GM10847 (cell line): Measurements from ENCODE around the gene PCMT1.

Experiments used
- POLR2A ChIP-seq: IDR thresholded peaks from 2 replicates; pipeline ENCODE4 v1.6.1; 2011; ENCODE audit not compliant: insufficient read length; ENCODE audit errors: extremely low read depth

PCMT1 gene

DNA sequence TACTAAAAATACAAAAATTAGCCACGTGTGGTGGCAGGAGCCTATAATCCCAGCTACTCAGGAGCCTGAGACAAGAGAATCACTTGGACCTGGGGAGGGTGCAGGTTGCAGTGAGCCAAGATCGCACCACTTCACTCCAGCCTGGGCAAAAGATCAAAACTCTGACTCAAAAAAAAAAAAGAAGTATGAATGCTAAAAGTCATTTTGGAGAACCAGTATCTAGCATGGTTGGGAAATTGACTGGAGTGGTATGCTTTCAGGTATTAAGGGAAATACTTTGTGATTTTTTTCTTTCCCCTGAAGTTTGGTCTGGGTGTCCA is 30.1 kb downstream of the PCMT1 start:
- TF ChIP-seq POLR2A = no peak

DNA sequence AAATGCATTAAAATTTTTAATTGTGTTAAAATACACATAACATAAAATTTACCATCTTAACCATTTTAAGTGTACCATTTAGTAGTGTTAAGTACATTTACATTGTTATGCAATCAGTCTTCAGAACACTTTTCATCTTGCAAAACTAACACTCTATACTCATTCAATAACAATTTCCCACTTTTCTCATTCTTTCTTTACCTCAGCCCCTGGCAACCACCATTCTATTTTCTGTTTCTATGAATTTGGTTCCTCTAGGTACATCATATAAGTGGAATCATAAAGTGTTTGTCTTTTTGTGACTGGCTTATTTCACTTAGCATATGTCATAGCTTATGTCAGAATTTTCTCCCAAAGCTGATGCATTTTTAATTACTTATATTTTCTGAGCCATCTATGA is 32.2 kb downstream of the PCMT1 start:
- no peak for TF ChIP-seq POLR2A

DNA sequence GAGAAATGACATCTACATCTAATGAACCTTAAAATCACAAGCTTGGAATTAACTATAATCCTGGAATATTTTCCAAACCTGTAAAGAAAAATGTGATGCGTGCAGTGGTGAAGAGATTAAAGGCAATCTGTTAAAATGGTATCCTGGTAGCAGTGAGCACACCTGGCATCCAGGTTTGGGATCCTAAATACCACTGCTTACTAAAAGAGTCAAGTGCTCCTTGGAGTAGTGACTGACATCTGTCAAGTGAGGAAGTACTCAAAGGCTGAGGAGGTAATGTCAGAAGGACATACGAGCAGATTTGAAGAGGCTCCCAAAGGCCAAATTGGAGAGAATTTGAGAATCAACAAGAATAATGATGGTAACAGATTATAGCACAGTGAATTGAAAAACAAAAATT is 32.8 kb downstream of the PCMT1 start:
- TF ChIP-seq POLR2A = no peak

DNA sequence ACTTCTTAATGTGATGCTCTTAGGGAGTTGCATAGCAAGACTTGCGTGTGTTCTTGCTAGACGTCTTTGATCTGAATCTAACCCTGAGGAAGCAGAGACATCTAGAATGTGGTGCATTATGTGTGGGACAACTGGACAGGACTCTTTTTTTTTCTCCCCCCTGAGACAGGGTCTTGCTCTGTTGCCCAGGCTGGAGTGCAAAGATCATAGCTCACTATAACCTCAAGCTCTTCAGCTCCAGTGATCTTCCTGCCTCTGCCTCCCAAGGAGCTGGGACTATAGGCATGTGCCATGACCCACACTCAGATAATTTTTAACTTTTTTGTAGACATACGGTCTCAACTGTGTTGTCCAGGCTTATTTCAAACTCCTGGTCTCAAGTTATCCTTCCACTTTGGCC is 34.0 kb downstream of the PCMT1 start:
- no peak for TF ChIP-seq POLR2A

DNA sequence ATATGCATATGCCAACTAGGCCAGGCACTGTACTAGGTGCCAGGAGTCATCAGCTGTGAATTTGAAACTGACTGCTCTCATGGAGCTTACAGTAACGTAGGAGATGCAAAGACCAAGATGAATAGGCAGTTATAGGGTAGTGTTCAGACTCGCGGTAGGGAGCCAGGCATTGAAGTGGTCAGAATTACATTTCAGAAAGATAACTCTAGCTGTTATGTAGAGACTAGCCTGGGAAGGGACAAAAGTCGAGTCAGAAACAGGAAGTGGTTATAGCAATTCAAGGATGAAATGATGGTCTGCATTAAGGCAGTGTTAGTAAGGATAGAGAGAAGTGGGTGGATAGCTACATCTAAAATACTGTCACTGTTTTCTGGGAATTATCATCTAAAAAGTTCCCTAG is 56.6 kb downstream of the PCMT1 start:
- TF ChIP-seq POLR2A = no peak

DNA sequence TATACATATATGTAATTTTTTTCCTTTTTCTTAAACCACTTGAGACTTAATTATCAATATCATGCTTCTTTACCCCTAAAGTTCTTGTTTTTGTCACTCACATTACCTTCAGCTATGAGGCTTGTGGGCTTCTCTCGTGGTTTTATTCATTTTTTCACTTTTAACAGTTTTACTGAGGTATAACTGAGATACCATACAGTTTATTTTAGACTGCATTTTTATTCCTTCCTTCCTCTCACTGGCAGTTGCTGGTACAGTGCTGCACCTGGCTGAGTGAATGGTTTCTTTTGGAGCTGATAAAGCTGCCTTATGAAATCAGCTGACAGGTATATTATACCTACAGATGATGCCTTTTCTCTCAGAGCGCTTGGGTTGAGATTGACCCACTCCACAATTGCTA is 60.3 kb downstream of the PCMT1 start:
- TF ChIP-seq POLR2A = no peak

DNA sequence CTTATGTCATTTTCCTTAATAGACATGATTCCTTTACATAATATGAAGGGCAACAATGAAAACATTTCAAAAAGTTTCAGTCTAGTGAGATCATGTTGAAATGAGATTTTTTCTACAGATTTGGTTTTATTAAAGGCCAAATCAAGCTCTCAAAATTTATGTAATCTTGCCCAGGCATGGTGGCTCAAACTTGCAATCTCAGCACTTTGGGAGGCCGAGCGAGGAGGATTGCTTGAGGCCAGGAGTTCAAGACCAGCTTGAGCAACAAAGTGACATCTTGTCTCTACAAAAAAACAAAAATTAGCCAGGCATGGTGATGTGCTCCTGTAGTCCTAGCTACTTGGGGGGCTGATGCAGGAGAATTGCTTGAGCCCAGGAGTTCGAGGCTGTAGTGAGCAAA is 63.8 kb downstream of the PCMT1 start:
- no peak for TF ChIP-seq POLR2A

DNA sequence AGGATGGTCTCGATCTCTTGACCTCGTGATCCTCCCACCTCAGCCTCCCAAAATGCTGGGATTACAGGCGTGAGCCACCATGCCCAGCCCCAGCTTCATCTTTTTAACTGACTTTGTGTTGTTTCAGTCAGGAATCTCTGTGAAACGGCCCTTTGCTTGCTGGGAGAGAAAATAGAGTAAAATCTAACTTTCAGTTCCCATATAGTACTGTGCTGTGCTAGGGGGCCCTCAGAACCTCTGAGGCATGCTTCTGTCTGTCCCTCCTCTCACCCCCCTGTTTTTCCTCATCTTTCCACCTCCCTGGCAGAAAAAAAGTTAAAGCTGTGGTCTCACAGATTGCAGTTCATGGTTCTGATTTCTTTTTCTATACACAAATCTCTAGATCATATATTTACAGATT is 66.2 kb downstream of the PCMT1 start:
- no peak for TF ChIP-seq POLR2A

DNA sequence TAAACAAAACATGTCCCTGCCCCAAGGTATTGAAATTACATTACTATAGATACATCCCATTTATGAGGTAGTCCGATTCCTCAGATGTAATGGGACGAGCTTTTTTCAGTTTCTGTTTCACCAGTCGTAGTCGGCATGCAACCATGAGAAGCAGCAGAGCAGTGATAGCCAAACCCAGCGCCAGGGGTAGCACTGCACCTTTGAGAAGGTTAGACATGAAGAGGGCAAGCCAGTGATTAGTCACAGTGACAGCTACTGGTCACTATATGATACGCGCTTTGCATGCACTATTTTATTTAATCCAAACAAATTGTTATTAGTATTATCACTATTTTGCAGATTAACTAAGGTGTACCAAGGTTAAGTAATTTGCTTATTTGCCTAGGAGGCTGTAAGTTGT is 71.0 kb downstream of the PCMT1 start:
- no peak for TF ChIP-seq POLR2A

DNA sequence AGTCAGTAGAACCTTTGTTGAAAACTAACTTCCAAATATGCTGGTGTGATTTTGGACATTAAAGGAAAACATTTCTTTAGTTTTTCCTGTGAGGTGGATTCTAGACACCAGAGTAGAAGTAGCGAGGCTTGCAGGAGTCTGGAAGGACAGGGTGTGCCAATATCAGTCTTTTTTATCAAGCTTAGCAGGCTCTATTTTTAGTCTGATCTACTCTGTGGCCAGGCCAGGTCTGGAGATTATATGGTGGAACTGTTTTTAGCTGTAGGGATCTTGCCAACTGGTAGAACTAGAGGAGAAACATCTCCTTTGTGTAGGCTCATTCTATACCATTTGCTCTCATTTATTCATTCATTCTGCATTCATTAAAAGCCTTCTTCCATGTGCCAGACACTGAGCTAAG is 72.0 kb downstream of the PCMT1 start:
- no peak for TF ChIP-seq POLR2A

DNA sequence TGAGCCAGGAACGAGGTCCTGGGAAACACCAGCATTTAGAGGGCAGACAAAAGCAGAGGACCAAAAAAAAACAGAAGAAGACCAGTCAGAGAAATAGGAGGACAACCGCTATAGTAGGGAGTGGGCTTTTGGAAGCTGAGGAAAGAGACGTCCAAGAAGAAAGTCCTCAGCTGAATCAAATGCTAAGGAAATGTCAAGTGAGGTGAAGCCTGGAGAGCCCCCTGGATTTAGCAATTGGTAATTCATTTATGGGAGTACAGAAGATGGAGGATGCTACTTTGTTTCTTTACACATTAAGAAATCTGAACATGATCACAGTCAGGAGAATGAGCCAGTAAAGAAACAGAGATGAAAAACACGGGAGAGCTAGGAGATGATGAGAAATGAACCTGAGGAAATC is 73.5 kb downstream of the PCMT1 start:
- no peak for TF ChIP-seq POLR2A

DNA sequence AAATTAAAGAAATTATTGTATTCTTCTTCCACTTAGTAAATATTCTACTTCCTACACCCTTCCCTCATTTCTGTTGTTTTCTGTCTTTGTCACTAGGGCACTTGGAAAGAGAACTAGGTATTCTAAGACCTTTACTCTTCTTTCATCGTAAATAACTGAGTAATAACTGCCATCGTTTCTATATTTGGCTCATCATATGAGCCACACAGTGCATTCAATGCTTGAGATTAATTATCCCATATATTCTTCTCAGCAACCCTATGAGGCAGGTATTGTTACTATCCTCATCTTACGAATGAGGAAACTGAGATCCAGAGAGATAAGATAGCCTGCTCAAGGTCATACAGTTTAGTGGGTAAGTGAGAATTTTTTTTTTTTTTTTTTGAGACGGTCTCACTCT is 75.8 kb downstream of the PCMT1 start:
- TF ChIP-seq POLR2A = no peak

DNA sequence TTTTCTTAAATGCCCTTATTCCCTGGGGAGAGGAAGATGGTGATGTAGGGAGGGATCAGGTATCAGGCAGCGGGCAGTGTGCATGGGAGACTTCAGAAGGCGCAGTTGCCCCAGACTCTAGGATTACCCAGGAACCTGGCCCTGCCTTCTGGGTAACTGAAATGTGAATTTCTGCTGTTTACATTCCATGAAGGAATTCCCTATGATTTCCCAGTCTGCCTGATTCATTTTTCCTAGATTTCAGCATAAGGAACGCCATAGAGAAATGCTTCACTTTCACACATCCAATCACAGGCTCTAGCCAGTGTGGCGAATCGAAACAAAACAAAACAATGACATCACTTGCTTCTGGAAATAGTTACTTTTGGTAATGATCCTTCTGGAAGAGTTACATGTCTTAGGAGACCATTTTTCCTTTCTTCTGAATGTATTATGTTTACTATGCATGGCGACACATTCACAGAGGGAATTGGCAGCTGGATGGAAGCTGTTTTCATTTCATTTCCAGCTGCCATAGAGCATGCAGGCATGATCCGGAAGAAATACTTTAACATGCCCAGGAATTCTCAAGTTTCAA is 81.3 kb downstream of the PCMT1 start:
- TF ChIP-seq POLR2A = no peak

DNA sequence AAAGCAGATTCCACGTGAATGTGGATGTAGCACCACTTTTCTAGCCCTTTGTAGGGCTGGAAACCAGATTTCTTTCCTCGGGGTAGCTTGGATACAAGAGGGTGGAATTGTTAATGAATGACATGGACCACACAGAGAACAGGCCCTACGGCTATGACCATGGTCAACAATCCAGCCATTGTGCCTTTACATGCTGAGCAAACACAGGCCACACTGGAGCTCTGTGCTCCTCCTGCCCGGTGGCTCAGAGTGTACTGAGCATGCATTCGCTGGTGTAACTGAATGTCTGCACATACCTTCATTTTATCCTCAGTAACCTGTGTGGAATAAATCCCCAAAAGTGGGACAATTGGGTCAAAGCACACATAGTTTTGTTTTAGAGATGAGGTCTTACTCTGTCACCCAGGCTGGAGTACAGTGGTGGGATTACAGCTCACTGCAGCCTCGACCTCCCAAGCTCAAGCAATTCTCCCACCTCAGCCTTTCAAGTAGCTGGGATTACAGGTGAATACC is 81.8 kb downstream of the PCMT1 start:
- TF ChIP-seq POLR2A = no peak

DNA sequence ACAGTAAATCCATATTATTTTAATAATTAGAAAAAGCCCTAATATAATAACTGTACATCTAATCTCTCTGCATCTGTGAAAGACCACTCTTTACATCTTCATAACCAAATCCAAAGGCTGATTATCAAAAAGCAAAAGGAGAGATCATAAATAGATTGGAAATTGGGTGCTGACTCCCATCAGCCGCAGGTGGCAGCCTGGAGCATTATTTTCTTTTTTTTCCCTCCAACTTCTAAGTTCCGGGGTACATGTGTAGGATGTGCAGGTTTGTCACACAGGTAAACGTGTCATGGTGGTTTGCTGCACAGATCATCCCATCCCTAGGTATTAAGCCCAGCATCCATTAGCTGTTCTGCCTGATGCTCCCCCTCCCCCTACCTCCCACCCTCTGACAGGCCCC is 84.1 kb downstream of the PCMT1 start:
- TF ChIP-seq POLR2A = no peak

DNA sequence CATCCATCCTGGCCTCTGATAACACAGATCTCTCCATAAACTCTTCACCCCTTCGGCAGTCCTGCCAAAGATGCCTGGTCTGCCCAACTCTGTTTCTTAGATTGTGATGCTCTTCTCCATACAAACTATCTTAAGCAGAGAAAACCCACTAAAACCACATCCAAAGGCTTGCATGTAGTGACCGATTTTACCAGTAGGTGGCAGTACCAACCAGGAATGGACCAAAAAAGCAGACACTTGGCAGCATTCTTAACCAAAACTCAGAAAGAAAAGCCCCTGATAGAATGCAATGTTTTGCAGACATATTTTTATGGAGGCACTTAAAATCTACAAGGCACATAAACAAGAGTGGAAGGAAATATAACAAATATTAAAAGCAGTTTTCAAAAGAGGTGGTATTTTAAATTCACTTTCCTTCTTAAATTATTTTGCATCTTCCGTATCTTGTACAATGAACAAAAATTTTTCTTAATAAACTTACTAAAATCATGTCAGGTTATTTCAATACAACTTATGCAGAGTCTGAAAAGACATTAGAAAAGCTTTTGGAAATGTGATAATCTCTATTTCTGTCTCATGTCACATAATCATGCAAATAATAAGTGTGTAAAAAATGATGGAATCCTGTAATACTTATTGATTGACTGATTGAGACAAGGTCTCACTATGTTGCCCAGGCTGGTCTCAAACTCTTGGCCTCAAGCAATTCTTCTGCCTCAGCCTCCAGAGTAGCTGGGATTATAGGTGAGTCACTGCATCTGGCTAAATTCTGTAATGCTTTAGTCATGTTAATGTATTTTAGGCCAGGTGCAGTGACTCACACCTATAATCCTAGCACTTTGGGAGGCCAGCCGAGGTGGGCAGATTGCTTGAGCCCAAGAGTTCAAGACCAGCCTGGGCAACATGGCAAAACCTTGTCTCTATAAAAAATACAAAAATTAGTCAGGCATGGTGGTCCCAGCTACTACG is 85.3 kb downstream of the PCMT1 start:
- no peak for TF ChIP-seq POLR2A

DNA sequence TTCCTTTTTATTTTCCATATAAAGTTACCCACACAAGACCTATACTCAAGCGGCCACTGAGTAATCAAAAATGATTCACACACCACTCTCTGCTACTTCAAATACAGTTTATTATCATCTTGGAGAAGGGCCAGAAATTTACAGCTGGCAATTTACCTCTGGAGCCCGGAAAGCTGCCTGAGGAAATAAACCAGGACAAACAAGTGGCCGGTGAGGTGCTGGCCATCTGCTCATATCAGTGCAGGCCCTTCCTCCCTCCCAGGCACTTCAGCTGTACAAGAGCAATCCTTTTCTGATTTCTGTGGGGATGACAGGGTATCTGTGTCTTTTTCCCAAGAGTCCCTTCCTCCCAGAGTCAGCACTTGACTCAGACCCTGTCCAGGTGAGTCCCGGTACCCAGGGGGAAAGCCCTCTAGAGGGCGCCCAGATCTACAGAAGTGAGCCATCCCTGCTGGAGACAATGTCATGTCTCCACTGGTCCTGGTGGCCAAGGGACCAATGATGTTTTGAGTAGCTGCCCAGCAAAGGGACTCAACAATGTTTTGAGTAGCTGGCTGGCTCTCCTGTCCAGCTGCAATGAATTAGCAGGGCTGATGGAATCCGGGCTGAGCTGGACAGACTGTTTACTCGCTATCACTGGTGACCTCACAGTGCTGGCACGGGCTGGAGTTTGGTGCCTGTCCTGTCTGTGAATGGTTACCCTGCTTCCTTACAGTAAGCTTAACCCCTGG is 91.0 kb downstream of the PCMT1 start:
- no peak for TF ChIP-seq POLR2A

DNA sequence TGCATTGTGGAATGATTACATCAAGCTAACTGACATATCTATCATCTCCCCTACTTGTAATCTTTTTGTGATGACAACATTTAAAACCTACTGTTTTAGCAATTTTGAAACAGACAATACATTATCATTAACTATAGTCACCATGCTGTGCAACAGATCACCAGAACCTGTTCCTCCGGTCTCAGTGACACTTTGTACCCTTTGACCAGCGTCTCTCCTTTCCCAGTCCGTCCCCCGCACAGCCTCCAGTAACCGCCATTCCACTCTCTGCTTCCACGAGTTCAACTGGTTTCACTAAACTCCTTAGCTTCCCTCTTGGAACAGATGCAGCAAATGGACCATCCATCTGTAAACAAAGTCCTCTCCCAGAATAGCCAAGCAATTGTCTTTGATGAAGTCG is 92.8 kb downstream of the PCMT1 start:
- TF ChIP-seq POLR2A = no peak
